ENCODE measurements around the gene NME8. TPM values are rescaled to one million over a fixed set of nuclear protein-coding genes. Genes with fewer than 3 reads are reported as not detected.

The NME8 gene
- total RNA-seq, 1 experiment from 2014 or later, result not detected

DNA sequence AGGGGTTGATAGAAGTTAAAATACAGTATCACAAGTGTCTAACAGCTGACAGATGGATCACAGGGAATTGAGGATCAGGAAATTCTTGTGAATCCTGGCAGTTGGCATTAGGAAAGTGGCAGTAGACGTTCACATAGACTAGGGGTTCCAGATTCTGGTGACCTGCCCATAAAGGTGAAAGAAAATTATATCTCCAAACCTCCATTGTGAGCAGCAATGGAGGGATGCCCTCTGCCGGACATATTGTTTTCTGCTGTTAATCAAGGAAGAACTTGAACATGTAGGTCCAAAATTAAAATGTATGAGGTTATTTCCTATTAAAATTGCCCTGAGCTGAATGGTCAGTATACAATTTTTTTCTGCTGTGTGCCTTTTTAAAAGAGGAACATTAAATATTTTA, 5.1 kb downstream of the NME8 start:
- TF ChIP-seq, protein P1, sequence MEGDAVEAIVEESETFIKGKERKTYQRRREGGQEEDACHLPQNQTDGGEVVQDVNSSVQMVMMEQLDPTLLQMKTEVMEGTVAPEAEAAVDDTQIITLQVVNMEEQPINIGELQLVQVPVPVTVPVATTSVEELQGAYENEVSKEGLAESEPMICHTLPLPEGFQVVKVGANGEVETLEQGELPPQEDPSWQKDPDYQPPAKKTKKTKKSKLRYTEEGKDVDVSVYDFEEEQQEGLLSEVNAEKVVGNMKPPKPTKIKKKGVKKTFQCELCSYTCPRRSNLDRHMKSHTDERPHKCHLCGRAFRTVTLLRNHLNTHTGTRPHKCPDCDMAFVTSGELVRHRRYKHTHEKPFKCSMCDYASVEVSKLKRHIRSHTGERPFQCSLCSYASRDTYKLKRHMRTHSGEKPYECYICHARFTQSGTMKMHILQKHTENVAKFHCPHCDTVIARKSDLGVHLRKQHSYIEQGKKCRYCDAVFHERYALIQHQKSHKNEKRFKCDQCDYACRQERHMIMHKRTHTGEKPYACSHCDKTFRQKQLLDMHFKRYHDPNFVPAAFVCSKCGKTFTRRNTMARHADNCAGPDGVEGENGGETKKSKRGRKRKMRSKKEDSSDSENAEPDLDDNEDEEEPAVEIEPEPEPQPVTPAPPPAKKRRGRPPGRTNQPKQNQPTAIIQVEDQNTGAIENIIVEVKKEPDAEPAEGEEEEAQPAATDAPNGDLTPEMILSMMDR (conservative IDR thresholded peaks at IDR 0.05; ENCODE audit: low read depth, low read length), result peak; percentile 50; the same call in 1 of the 2 replicates
- TF ChIP-seq EZH2 (IDR thresholded peaks at IDR 0.05; ENCODE audit: borderline replicate concordance, low read depth, low read length, poor library complexity, severe bottlenecking), result no peak
- Histone ChIP-seq H3K36me3 (ENCODE audit: insufficient read depth, low read length, poor library complexity, severe bottlenecking) (no peaks in the 10 kb centered on the region), H3K4me3 (ENCODE audit: low read depth, low read length, poor library complexity, severe bottlenecking) (no peak overlapping the region), H3K9me3 (ENCODE audit: low read depth, low read length, poor library complexity, severe bottlenecking) (no peaks in the 10 kb centered on the region), H3K27me3 (replicated peaks; ENCODE audit: insufficient read depth, low read depth, low read length, poor library complexity) (no peaks in the 10 kb centered on the region), H3K4me1 (ENCODE audit: insufficient read depth, low read length, poor library complexity, severe bottlenecking) (no peaks in the 10 kb centered on the region), H3K27ac (ENCODE audit: low read depth, low read length, poor library complexity, severe bottlenecking) (no peak overlapping the region)
- no TSS peak for BruUV-seq (replicated peaks)
- CTCF ChIA-PET, result no interaction called here
- POLR2A ChIA-PET (ENCODE audit: low non-redundant PET), result no interaction called here
- DNase-seq (ENCODE audit: low spot score), result peak; percentile 11
- intact Hi-C loops (cut with micrococcal nuclease; ENCODE audit: unreplicated experiment), result no loop called here

DNA sequence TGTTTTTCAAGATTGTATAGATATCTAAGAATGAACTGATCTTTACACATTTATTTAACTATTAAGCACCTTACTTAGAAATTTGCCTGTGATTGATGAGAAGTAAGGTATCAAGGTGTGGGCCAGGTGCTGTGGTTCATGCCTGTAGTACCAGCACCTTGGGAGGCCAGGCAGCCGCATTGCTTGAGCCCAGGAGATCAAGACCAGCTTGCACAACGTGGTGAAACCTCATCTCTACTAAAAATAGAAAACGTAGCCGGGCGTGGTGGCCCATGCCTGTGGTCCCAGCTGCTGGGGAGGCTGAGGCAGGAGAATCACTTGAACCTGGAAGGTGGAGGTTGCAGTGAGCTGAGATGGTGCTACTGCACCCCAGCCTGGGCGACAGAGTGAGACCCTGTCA, 33.7 kb downstream of the NME8 start:
- Histone ChIP-seq H3K4me3 (ENCODE audit: low read depth, low read length, poor library complexity, severe bottlenecking) (no peak overlapping the region), H3K36me3 (ENCODE audit: insufficient read depth, low read length, poor library complexity, severe bottlenecking) (no peaks in the 10 kb centered on the region), H3K9me3 (ENCODE audit: low read depth, low read length, poor library complexity, severe bottlenecking) (no peaks in the 10 kb centered on the region), H3K27ac (ENCODE audit: low read depth, low read length, poor library complexity, severe bottlenecking) (no peak overlapping the region), H3K4me1 (ENCODE audit: insufficient read depth, low read length, poor library complexity, severe bottlenecking) (no peaks in the 10 kb centered on the region), H3K27me3 (replicated peaks; ENCODE audit: insufficient read depth, low read depth, low read length, poor library complexity) (peaks cover 5% of the 10 kb centered on the region)
- no TSS peak for BruUV-seq (replicated peaks)
- TF ChIP-seq EZH2 (IDR thresholded peaks at IDR 0.05; ENCODE audit: borderline replicate concordance, low read depth, low read length, poor library complexity, severe bottlenecking), result no peak
- TF ChIP-seq, protein P1 (conservative IDR thresholded peaks at IDR 0.05; ENCODE audit: low read depth, low read length), result no peak
- DNase-seq (ENCODE audit: low spot score), result no peak
- intact Hi-C loops (cut with micrococcal nuclease; ENCODE audit: unreplicated experiment), result no loop called here
- CTCF ChIA-PET, result no interaction called here
- POLR2A ChIA-PET (ENCODE audit: low non-redundant PET), result no interaction called here

DNA sequence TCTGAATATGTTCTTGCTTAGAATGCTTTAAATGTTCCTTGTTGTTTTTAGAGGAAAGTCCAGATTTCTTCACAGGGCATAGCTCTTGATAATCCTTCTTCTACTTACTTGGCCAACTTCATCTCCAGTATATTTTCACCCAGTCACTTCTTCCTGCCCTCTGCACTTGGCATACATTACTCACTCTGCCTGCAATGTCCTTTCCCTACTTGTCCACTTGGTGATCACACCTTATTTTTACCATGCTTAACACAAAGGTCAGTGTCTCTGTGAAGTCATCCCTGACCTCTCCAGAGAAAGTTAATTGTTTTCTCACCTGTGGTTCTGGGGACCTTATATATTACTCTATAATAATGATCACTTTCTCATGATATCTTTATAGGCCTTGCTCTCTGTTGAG, 45.0 kb downstream of the NME8 start:
- H3K36me3 ChIP-seq (ENCODE audit: insufficient read depth, low read length, poor library complexity, severe bottlenecking), result no peaks in the 10 kb centered on the region
- H3K4me3 ChIP-seq (ENCODE audit: low read depth, low read length, poor library complexity, severe bottlenecking), result no peak overlapping the region
- no peaks in the 10 kb centered on the region for H3K4me1 ChIP-seq (ENCODE audit: insufficient read depth, low read length, poor library complexity, severe bottlenecking)
- TF ChIP-seq EZH2 (IDR thresholded peaks at IDR 0.05; ENCODE audit: borderline replicate concordance, low read depth, low read length, poor library complexity, severe bottlenecking), result no peak
- TF ChIP-seq, protein P1 (conservative IDR thresholded peaks at IDR 0.05; ENCODE audit: low read depth, low read length), result no peak
- no peak for DNase-seq (ENCODE audit: low spot score)
- H3K27me3 ChIP-seq (replicated peaks; ENCODE audit: insufficient read depth, low read depth, low read length, poor library complexity), result no peaks in the 10 kb centered on the region
- ChIA-PET POLR2A (ENCODE audit: low non-redundant PET) (no interaction called here), CTCF (interaction anchor here (0.7 kb wide), 1 partner anchor 10 kb away, joined by 3 read pairs; no protein-coding TSS in a partner anchor)
- intact Hi-C loops (cut with micrococcal nuclease; ENCODE audit: unreplicated experiment), result no loop called here
- no peaks in the 10 kb centered on the region for H3K9me3 ChIP-seq (ENCODE audit: low read depth, low read length, poor library complexity, severe bottlenecking)
- H3K27ac ChIP-seq (ENCODE audit: low read depth, low read length, poor library complexity, severe bottlenecking), result no peak overlapping the region
- no TSS peak for BruUV-seq (replicated peaks)
